Left renal pelvis (tissue), 4 donors: ENCODE data around the gene LBR. TPM values are rescaled to one million over a fixed set of nuclear protein-coding genes. Genes with fewer than 3 reads are reported as not detected.
"Not testable (repeated sequence)": the region's sequence is repeated elsewhere in the genome, so short reads cannot be mapped to it uniquely, and the experiment has no call there.

Experiments used
- DNase-seq, 4 donors: peaks; one replicate each; pipeline ENCODE4 v3.0.0-alpha.2; 2013; ENCODE audit warnings: low read depth in 4 of 4, low spot score in 3 of 4
- polyA plus RNA-seq, 4 donors: library from polyadenylated mRNA; unstranded; fragments of 120-200 nt; gene quantifications; one replicate each; pipeline ENCODE4 v1.2.1, GENCODE V29; 2013; ENCODE audit not compliant: insufficient read length in 4 of 4

Gene LBR
- polyA plus RNA-seq, 4 donors, result 56.4 to 101 (median 93.2) TPM

GRCh38 chr1:225386860-225387259 is 41.0 kb downstream of the LBR start:
- DNase-seq, result not testable (repeated sequence)

- no peak for DNase-seq
These were observed 47.1 kb downstream of the LBR start for GRCh38 chr1:225380691-225381090.

GRCh38 chr1:225378880-225379279 is 49.0 kb downstream of the LBR start:
- DNase-seq, result no peak

- no peak for DNase-seq
These were observed 52.8 kb downstream of the LBR start for GRCh38 chr1:225374996-225375395.

GRCh38 chr1:225373155-225373554 is 54.7 kb downstream of the LBR start:
- DNase-seq, result no peak

- no peak for DNase-seq
These were observed 56.4 kb downstream of the LBR start for GRCh38 chr1:225371366-225372010.

- no peak for DNase-seq
These were observed 59.7 kb downstream of the LBR start for GRCh38 chr1:225368036-225368552.

GRCh38 chr1:225366552-225366951 is 61.3 kb downstream of the LBR start:
- no peak for DNase-seq

GRCh38 chr1:225366018-225366417 is 61.8 kb downstream of the LBR start:
- no peak for DNase-seq

- DNase-seq, result no peak
These were observed 63.4 kb downstream of the LBR start for GRCh38 chr1:225364439-225364838.

- no peak for DNase-seq
These were observed 65.0 kb downstream of the LBR start for GRCh38 chr1:225362805-225363204.

- DNase-seq, result no peak
These were observed 66.7 kb downstream of the LBR start for GRCh38 chr1:225361176-225361575.

- DNase-seq, result no peak
These were observed 67.7 kb downstream of the LBR start for GRCh38 chr1:225360119-225360518.

GRCh38 chr1:225355863-225356262 is 72.0 kb downstream of the LBR start:
- DNase-seq, result no peak

- DNase-seq, result no peak
These were observed 72.9 kb downstream of the LBR start for GRCh38 chr1:225354906-225355305.

Other genes with a start within 250 kb of the LBR start
- 100 to 1,000 TPM in 2 of 4 donors, 10 to 100 TPM in 2; 71.9 to 137 (median 109) TPM for gene ENAH, start 225.1 kb upstream of the LBR start, polyA plus RNA-seq